Measurements from ENCODE around the gene TMEM191C. TPM values are rescaled to one million over a fixed set of nuclear protein-coding genes. Genes with fewer than 3 reads are reported as not detected.
"Not testable (repeated sequence)": the region's sequence is repeated elsewhere in the genome, so short reads cannot be mapped to it uniquely, and the experiment has no call there.

Gene TMEM191C
- total RNA-seq, 3 donors from 2014 or later (not counting 1 experiment from before 2014, with no cell fraction given): 2.1 to 3.4 (median 3.2) TPM

GRCh38 chr22:21493789-21494782 is 26.9 kb downstream of the TMEM191C start:
- WGBS (ENCODE audit: insufficient coverage): no CpG with 5 or more reads among the region's 23 CpGs

GRCh38 chr22:21497984-21498383 is 30.8 kb downstream of the TMEM191C start:
- intact Hi-C loops (cut with micrococcal nuclease); H3K27ac ChIP-seq (ENCODE audit: low read length); H3K27ac Mint-ChIP-seq: not testable (repeated sequence)

More at GRCh38 chr22:21493789-21494782, 26.9 kb downstream of the TMEM191C start:
- H3K27ac ChIP-seq (ENCODE audit: low read length); H3K4me1 Mint-ChIP-seq; H3K9me3 Mint-ChIP-seq; H3K9me3 ChIP-seq (ENCODE audit: control insufficient read depth, insufficient read depth, low read length); H3K36me3 ChIP-seq (ENCODE audit: control insufficient read depth, insufficient read depth, low read length); ATAC-seq; H3K4me1 ChIP-seq (ENCODE audit: control insufficient read depth, insufficient read depth, low read length); DNase-seq; intact Hi-C loops (cut with micrococcal nuclease); H3K27ac Mint-ChIP-seq; H3K4me3 Mint-ChIP-seq; H3K27me3 ChIP-seq (ENCODE audit: control insufficient read depth, insufficient read depth, low read length); H3K4me3 ChIP-seq (ENCODE audit: low read length); H3K27me3 Mint-ChIP-seq (ENCODE audit: low read depth in 2 of 2); H3K36me3 Mint-ChIP-seq: not testable (repeated sequence)

GRCh38 chr22:21498489-21498888 is 31.3 kb downstream of the TMEM191C start:
- H3K9me3 ChIP-seq (ENCODE audit: control insufficient read depth, insufficient read depth, low read length); H3K4me3 ChIP-seq (ENCODE audit: low read length); H3K27me3 Mint-ChIP-seq (ENCODE audit: low read depth in 2 of 2); H3K4me1 Mint-ChIP-seq; H3K27me3 ChIP-seq (ENCODE audit: control insufficient read depth, insufficient read depth, low read length); H3K36me3 ChIP-seq (ENCODE audit: control insufficient read depth, insufficient read depth, low read length); H3K36me3 Mint-ChIP-seq; intact Hi-C loops (cut with micrococcal nuclease); H3K4me1 ChIP-seq (ENCODE audit: control insufficient read depth, insufficient read depth, low read length); H3K9me3 Mint-ChIP-seq; ATAC-seq; H3K4me3 Mint-ChIP-seq; H3K27ac Mint-ChIP-seq; DNase-seq; H3K27ac ChIP-seq (ENCODE audit: low read length): not testable (repeated sequence)
- no CpG with 5 or more reads among the region's 7 CpGs for WGBS (ENCODE audit: insufficient coverage)

More at GRCh38 chr22:21497984-21498383, 30.8 kb downstream of the TMEM191C start:
- WGBS (ENCODE audit: insufficient coverage): no CpG with 5 or more reads among the region's 4 CpGs
- H3K36me3 ChIP-seq (ENCODE audit: control insufficient read depth, insufficient read depth, low read length); H3K36me3 Mint-ChIP-seq; H3K4me3 Mint-ChIP-seq; H3K9me3 Mint-ChIP-seq; DNase-seq; ATAC-seq; H3K4me3 ChIP-seq (ENCODE audit: low read length); H3K4me1 Mint-ChIP-seq; H3K27me3 ChIP-seq (ENCODE audit: control insufficient read depth, insufficient read depth, low read length); H3K9me3 ChIP-seq (ENCODE audit: control insufficient read depth, insufficient read depth, low read length); H3K27me3 Mint-ChIP-seq (ENCODE audit: low read depth in 2 of 2); H3K4me1 ChIP-seq (ENCODE audit: control insufficient read depth, insufficient read depth, low read length): not testable (repeated sequence)

- H3K9me3 Mint-ChIP-seq; H3K27me3 ChIP-seq (ENCODE audit: control insufficient read depth, insufficient read depth, low read length); H3K27ac Mint-ChIP-seq; H3K36me3 Mint-ChIP-seq; H3K4me1 Mint-ChIP-seq; H3K36me3 ChIP-seq (ENCODE audit: control insufficient read depth, insufficient read depth, low read length); DNase-seq; H3K27me3 Mint-ChIP-seq (ENCODE audit: low read depth in 2 of 2); H3K9me3 ChIP-seq (ENCODE audit: control insufficient read depth, insufficient read depth, low read length); intact Hi-C loops (cut with micrococcal nuclease); H3K4me3 Mint-ChIP-seq; H3K4me3 ChIP-seq (ENCODE audit: low read length); H3K4me1 ChIP-seq (ENCODE audit: control insufficient read depth, insufficient read depth, low read length); H3K27ac ChIP-seq (ENCODE audit: low read length): not testable (repeated sequence)
- WGBS (ENCODE audit: insufficient coverage): no CpG with 5 or more reads among the region's 16 CpGs
- ATAC-seq: peak in 2 of 3 donors; percentile 36 to 50
Observed at GRCh38 chr22:21499623-21500506, 32.7 kb downstream of the TMEM191C start.

GRCh38 chr22:21510397-21510796 is 43.2 kb downstream of the TMEM191C start:
- H3K4me3 ChIP-seq (ENCODE audit: low read length); H3K36me3 Mint-ChIP-seq; H3K27ac ChIP-seq (ENCODE audit: low read length); H3K27me3 Mint-ChIP-seq (ENCODE audit: low read depth in 2 of 2); H3K4me1 Mint-ChIP-seq; H3K9me3 Mint-ChIP-seq; H3K9me3 ChIP-seq (ENCODE audit: control insufficient read depth, insufficient read depth, low read length); ATAC-seq; H3K36me3 ChIP-seq (ENCODE audit: control insufficient read depth, insufficient read depth, low read length); intact Hi-C loops (cut with micrococcal nuclease); H3K27ac Mint-ChIP-seq; DNase-seq; H3K27me3 ChIP-seq (ENCODE audit: control insufficient read depth, insufficient read depth, low read length); H3K4me3 Mint-ChIP-seq; H3K4me1 ChIP-seq (ENCODE audit: control insufficient read depth, insufficient read depth, low read length): not testable (repeated sequence)
- WGBS (ENCODE audit: insufficient coverage): no CpG with 5 or more reads among the region's 9 CpGs

GRCh38 chr22:21512022-21512421 is 44.8 kb downstream of the TMEM191C start:
- H3K36me3 ChIP-seq (ENCODE audit: control insufficient read depth, insufficient read depth, low read length); H3K4me1 Mint-ChIP-seq; H3K9me3 Mint-ChIP-seq; H3K27me3 Mint-ChIP-seq (ENCODE audit: low read depth in 2 of 2); H3K27ac ChIP-seq (ENCODE audit: low read length); intact Hi-C loops (cut with micrococcal nuclease); H3K4me3 Mint-ChIP-seq; H3K4me3 ChIP-seq (ENCODE audit: low read length); H3K27me3 ChIP-seq (ENCODE audit: control insufficient read depth, insufficient read depth, low read length); DNase-seq; H3K4me1 ChIP-seq (ENCODE audit: control insufficient read depth, insufficient read depth, low read length); H3K36me3 Mint-ChIP-seq; H3K9me3 ChIP-seq (ENCODE audit: control insufficient read depth, insufficient read depth, low read length); H3K27ac Mint-ChIP-seq; ATAC-seq: not testable (repeated sequence)
- no CpG with 5 or more reads among the region's 11 CpGs for WGBS (ENCODE audit: insufficient coverage)

- H3K27me3 ChIP-seq (ENCODE audit: control insufficient read depth, insufficient read depth, low read length); H3K4me3 Mint-ChIP-seq; DNase-seq; H3K9me3 Mint-ChIP-seq; H3K27ac ChIP-seq (ENCODE audit: low read length); H3K36me3 Mint-ChIP-seq; H3K27ac Mint-ChIP-seq; H3K4me1 Mint-ChIP-seq; H3K27me3 Mint-ChIP-seq (ENCODE audit: low read depth in 2 of 2); H3K4me3 ChIP-seq (ENCODE audit: low read length); H3K4me1 ChIP-seq (ENCODE audit: control insufficient read depth, insufficient read depth, low read length); H3K36me3 ChIP-seq (ENCODE audit: control insufficient read depth, insufficient read depth, low read length); H3K9me3 ChIP-seq (ENCODE audit: control insufficient read depth, insufficient read depth, low read length); intact Hi-C loops (cut with micrococcal nuclease): not testable (repeated sequence)
- ATAC-seq: peak; percentile 81 to 88 (median 85)
- WGBS (ENCODE audit: insufficient coverage): 20% methylated on average over 1 of the region's 12 CpGs
Observed at GRCh38 chr22:21514117-21514516, 46.9 kb downstream of the TMEM191C start.
